Prostate gland (tissue), 2 donors: ENCODE measurements around the gene ETV6. TPM values are rescaled to one million over a fixed set of nuclear protein-coding genes. Genes with fewer than 3 reads are reported as not detected.

Experiments used
- DNase-seq: peaks from one replicate; pipeline ENCODE4 v3.0.0-alpha.2; 2019; ENCODE audit warnings: low spot score
- H3K27ac ChIP-seq, 2 donors: fragments of 200-600 bp; sonication (generic); 2 replicates each; pipeline ENCODE4 v1.5.1; 2017 to 2019
- H3K27me3 ChIP-seq: fragments of 200-600 bp; sonication (generic); replicated peaks from 2 replicates; pipeline ENCODE4 v1.5.1; 2019; ENCODE audit not compliant: insufficient read depth
- H3K36me3 ChIP-seq, 2 donors: fragments of 200-600 bp; sonication (generic); 1 replicate in 1 of 2; 2 replicates in 1 of 2; pipeline versions ENCODE4 v1.5.1 to v1.8.1; 2017 to 2019
- H3K4me1 ChIP-seq: fragments of 200-600 bp; sonication (generic); replicated peaks from 2 replicates; pipeline ENCODE4 v1.5.1; 2019
- H3K4me3 ChIP-seq, 2 donors: fragments of 200-600 bp; sonication (generic); 2 replicates each; pipeline ENCODE4 v1.5.1; 2017 to 2019
- H3K9me3 ChIP-seq: fragments of 200-600 bp; sonication (generic); 2 replicates; pipeline ENCODE4 v1.5.1; 2017
- POLR2A ChIP-seq: fragments of 450-650 bp; IDR thresholded peaks from one replicate; pipeline ENCODE4 v1.6.1; 2016; ENCODE audit warnings: antibody characterized with exemption, mild to moderate bottlenecking
- POLR2AphosphoS5 ChIP-seq: sonication (generic); formaldehyde crosslinking; IDR thresholded peaks from one replicate; pipeline ENCODE4 v1.6.1; 2017; ENCODE audit warnings: antibody characterized with exemption
- WGBS: methylation state at CpG from one replicate; pipeline ENCODE4 v1.1.5; 2018; 5-methylcytosine and 5-hydroxymethylcytosine counted together
- intact Hi-C: fragments of 100-400 bp; cut with DNase I; formaldehyde crosslinking; loops from one replicate; pipeline ENCODE4 v1.14.2; 2022
- total RNA-seq, 2 donors: library from RNA; depleted of rRNA; stranded (reverse); fragments of >200 nt; gene quantifications; one replicate each; pipeline ENCODE4 v1.1.0, GENCODE V29; 2016
- TF ChIP-seq, protein P1 (sequence below), 4 experiments: fragments of 200-600 bp in 2 of 4; fragments of 450-650 bp in 2 of 4; sonication (generic) in 2 of 4; IDR thresholded peaks; 1 replicate in 3 of 4; 2 replicates in 1 of 4; pipeline ENCODE4 v1.5.1; 2016 to 2019; ENCODE audit warnings: antibody characterized with exemption in 4 of 4, mild to moderate bottlenecking in 2 of 4, moderate library complexity in 2 of 4

Gene ETV6
- total RNA-seq, 2 donors from 2014 or later = 26.7 to 33.6 TPM

DNA sequence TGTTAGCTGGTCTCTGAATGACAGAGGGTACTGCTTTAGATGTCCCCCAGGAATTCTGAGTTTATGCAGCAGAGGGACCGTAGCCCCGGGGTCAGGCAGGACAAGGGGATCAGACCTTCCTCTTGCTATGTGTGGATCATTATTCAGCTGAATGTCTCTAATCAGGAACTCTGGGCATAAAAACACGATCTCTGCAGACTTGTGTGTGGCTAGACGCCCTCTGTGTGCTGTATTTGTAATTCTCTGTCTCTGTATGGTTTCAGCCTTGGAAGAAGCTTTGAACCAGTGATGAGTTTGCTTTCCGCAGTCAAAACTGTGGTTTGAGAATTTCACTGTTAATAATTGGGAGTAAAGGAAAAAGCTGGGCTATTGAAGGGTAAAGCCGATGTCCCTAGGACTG, 125.3 kb downstream of the ETV6 start:
- Histone ChIP-seq H3K9me3 (no peaks in the 10 kb centered on the region), H3K27ac (no peak overlapping the region), H3K27me3 (no peaks in the 10 kb centered on the region), H3K4me3 (no peak overlapping the region), H3K36me3 (no peaks in the 10 kb centered on the region), H3K4me1 (peaks cover 3% of the 10 kb centered on the region)
- 50% methylated on average over 6 of the region's 6 CpGs for WGBS
- no peak for DNase-seq
- intact Hi-C loops = loop anchor here (10.0 kb wide), 1 partner anchor 260 kb away; no protein-coding TSS in a partner anchor
- TF ChIP-seq POLR2A = no peak

DNA sequence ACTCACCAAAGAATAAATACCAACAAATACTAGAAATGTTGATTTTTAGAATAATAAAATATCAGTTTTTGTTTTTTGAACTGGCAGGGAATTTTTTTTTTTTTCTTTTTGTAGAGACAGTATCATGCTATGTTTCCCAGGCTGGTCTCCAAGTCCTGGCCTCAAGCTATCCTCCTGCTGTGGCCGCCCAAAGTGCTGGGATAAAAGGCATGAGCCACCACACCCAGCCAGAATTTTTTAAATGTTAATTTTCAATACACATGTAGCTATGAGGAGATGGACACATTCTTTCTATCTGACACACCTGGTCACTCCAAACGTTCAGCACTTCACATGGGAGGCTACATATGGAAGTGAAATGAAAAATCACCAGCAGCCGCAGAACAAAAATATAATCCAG, 126.8 kb downstream of the ETV6 start:
- no peak overlapping the region for H3K27ac ChIP-seq
- WGBS = 92% methylated on average over 3 of the region's 3 CpGs
- no peak overlapping the region for H3K4me3 ChIP-seq
- TF ChIP-seq POLR2A (no peak), POLR2AphosphoS5 (no peak)
- TF ChIP-seq, protein P1, sequence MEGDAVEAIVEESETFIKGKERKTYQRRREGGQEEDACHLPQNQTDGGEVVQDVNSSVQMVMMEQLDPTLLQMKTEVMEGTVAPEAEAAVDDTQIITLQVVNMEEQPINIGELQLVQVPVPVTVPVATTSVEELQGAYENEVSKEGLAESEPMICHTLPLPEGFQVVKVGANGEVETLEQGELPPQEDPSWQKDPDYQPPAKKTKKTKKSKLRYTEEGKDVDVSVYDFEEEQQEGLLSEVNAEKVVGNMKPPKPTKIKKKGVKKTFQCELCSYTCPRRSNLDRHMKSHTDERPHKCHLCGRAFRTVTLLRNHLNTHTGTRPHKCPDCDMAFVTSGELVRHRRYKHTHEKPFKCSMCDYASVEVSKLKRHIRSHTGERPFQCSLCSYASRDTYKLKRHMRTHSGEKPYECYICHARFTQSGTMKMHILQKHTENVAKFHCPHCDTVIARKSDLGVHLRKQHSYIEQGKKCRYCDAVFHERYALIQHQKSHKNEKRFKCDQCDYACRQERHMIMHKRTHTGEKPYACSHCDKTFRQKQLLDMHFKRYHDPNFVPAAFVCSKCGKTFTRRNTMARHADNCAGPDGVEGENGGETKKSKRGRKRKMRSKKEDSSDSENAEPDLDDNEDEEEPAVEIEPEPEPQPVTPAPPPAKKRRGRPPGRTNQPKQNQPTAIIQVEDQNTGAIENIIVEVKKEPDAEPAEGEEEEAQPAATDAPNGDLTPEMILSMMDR (IDR thresholded peaks at IDR 0.05) = no peak
- no peaks in the 10 kb centered on the region for H3K27me3 ChIP-seq
- H3K4me1 ChIP-seq = peaks cover 3% of the 10 kb centered on the region
- no peaks in the 10 kb centered on the region for H3K9me3 ChIP-seq
- intact Hi-C loops = loop anchor here (10.0 kb wide), 1 partner anchor 258 kb away; no protein-coding TSS in a partner anchor
- no peaks in the 10 kb centered on the region for H3K36me3 ChIP-seq
- no peak for DNase-seq

DNA sequence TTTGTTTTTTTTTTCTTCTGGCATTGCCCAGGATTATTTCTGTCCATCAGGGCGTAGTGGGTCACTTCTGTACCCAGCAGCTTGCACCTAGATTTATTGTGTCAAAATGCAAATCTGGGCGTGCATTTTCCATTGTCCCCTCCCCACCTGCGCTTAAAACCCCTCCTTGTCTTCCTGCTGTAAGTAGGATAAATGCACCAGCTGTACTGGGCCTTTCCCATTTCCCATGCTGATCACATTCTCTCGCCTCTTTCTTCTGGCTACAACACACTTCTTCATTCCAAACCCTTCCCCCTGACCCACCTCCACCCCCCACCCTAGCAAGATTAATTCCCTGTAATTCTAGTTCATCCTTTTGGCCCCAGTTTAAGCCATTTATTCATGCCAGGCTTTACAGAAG, 128.0 kb downstream of the ETV6 start:
- Histone ChIP-seq H3K27me3 (no peaks in the 10 kb centered on the region), H3K4me1 (peaks cover 3% of the 10 kb centered on the region), H3K27ac (no peak overlapping the region), H3K9me3 (no peaks in the 10 kb centered on the region), H3K36me3 (no peaks in the 10 kb centered on the region), H3K4me3 (no peak overlapping the region)
- DNase-seq = no peak
- 96% methylated on average over 4 of the region's 4 CpGs for WGBS
- TF ChIP-seq, protein P1 (IDR thresholded peaks at IDR 0.05) = no peak
- TF ChIP-seq POLR2AphosphoS5 (no peak), POLR2A (no peak)
- intact Hi-C loops = loop anchor here (10.0 kb wide), 1 partner anchor 257 kb away; no protein-coding TSS in a partner anchor

DNA sequence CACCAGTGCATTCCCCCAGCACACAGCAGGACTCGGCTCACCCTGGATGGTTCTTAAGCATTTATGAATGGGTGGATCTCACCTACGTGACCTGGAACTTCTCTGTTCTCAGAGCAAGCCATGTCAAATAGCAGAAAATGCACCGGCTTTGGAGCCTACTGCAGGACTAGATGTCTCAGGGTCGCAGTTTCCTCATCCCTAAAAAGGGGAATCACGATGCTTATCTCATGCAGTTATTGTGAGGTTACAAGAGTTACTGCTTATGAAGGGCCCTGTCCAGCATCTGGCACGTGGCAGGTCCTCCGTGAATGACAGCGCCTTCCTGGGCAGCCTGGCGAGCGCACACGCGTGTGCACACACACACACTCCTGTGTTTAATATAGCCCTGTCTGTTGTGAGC, 128.5 kb downstream of the ETV6 start:
- Histone ChIP-seq H3K36me3 (no peaks in the 10 kb centered on the region), H3K27ac (no peak overlapping the region), H3K27me3 (no peaks in the 10 kb centered on the region), H3K9me3 (no peaks in the 10 kb centered on the region), H3K4me1 (peaks cover 3% of the 10 kb centered on the region), H3K4me3 (no peak overlapping the region)
- TF ChIP-seq, protein P1 (IDR thresholded peaks at IDR 0.05) = no peak
- TF ChIP-seq POLR2AphosphoS5 = no peak
- TF ChIP-seq POLR2A = no peak
- intact Hi-C loops = loop anchor here (10.0 kb wide), 1 partner anchor 257 kb away; no protein-coding TSS in a partner anchor
- WGBS = 75% methylated on average over 12 of the region's 12 CpGs
- DNase-seq = no peak

DNA sequence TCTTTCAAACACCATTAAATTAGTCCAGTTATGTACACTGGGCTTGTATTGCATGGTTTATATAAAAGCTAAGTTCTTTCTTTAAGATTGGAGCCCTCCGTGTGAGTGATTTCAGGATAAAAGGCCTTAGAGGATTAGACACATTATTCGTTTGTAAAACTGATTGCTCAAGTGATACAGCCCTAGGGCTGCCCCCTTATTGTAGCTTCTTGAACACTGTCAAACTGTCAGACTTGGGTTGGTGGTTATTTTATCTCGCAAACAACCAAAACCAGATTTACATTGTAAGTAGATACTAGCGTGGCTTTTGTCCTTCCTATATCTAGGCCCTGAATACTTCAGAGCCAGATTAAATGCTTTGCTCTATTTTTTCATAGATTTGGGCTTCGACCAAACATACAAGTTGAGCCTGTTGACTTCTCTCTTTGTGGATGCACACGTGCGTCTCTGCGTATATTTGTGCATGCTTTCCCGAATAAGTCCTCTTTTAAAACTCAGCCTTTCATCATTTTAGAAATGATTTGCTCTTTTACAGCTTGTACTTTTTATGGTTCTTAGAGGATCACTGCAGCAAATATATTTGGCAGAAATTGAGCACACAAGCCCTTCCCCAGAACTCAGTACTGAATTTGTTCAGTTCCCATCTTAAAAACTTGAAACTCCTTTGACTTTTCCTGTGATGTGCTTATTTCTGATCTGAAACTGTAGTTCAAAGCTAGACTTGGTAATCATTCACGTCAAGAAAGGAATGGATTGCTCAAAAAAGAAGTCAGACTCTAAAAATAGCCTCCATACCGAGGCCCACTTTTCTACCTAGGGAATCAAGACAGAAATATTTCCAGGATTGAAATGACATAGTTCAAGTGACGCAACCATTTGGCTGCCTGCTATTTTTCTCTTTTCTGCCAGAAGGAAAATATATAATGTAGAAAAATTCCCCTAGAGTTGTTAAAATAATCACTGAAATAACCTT, 129.5 kb downstream of the ETV6 start:
- Histone ChIP-seq H3K27me3 (no peaks in the 10 kb centered on the region), H3K9me3 (no peaks in the 10 kb centered on the region), H3K36me3 (no peaks in the 10 kb centered on the region), H3K4me1 (no peaks in the 10 kb centered on the region), H3K4me3 (no peak overlapping the region), H3K27ac (no peak overlapping the region)
- intact Hi-C loops = loop anchor here (10.0 kb wide), 1 partner anchor 256 kb away; no protein-coding TSS in a partner anchor
- TF ChIP-seq POLR2AphosphoS5 (no peak), POLR2A (no peak)
- TF ChIP-seq, protein P1 (IDR thresholded peaks at IDR 0.05) = no peak
- no peak for DNase-seq
- 39% methylated on average over 12 of the region's 12 CpGs for WGBS
